ENCODE data around the gene PLA2G4A. TPM values are rescaled to one million over a fixed set of nuclear protein-coding genes. Genes with fewer than 3 reads are reported as not detected.
A peak's percentile ranks its signal among the peaks of the same experiment; 100 is the strongest.

Gene PLA2G4A
- total and polyA plus RNA-seq, 8 donors, result 1.5 to 5.7 (median 2.4) TPM

GRCh38 chr1:186900539-186901237 is 71.9 kb downstream of the PLA2G4A start:
- Histone ChIP-seq H3K36me3 (no peaks in the 10 kb centered on the region), H3K4me3 (no peak overlapping the region), H3K4me1 (no peaks in the 10 kb centered on the region), H3K9me3 (no peaks in the 10 kb centered on the region), H3K27ac (no peak overlapping the region), H3K27me3 (no peaks in the 10 kb centered on the region)
- WGBS, 2 donors, result 70 to 80% methylated on average over 5 of the region's 5 CpGs
- no peak for FAIRE-seq
- intact Hi-C loops (cut with DNase I), result no loop called here
- no peak for TF ChIP-seq CTCF (IDR thresholded peaks at IDR 0.05)
- DNase-seq, result no peak
- no peak for ATAC-seq

- Histone ChIP-seq H3K9me3 (no peaks in the 10 kb centered on the region), H3K36me3 (no peaks in the 10 kb centered on the region), H3K4me1 (no peaks in the 10 kb centered on the region), H3K27me3 (no peaks in the 10 kb centered on the region), H3K27ac (no peak overlapping the region), H3K4me3 (no peak overlapping the region)
- intact Hi-C loops (cut with DNase I), result no loop called here
- TF ChIP-seq CTCF (IDR thresholded peaks at IDR 0.05), result no peak
- ATAC-seq (no peak), FAIRE-seq (no peak), DNase-seq (no peak)
Measured at GRCh38 chr1:186901631-186902030, 72.9 kb downstream of the PLA2G4A start.

GRCh38 chr1:186903374-186904136 is 74.8 kb downstream of the PLA2G4A start:
- ATAC-seq, result no peak
- intact Hi-C loops (cut with DNase I), result no loop called here
- Histone ChIP-seq H3K4me1 (no peaks in the 10 kb centered on the region), H3K4me3 (no peak overlapping the region), H3K27ac (no peak overlapping the region), H3K9me3 (no peaks in the 10 kb centered on the region), H3K36me3 (no peaks in the 10 kb centered on the region), H3K27me3 (no peaks in the 10 kb centered on the region)
- FAIRE-seq, result no peak
- no peak for TF ChIP-seq CTCF (IDR thresholded peaks at IDR 0.05)
- DNase-seq, result no peak
- WGBS, 2 donors, result 71 to 72% methylated on average over 7 of the region's 7 CpGs

- no peak for TF ChIP-seq CTCF (IDR thresholded peaks at IDR 0.05)
- Histone ChIP-seq H3K9me3 (no peaks in the 10 kb centered on the region), H3K27ac (no peak overlapping the region), H3K4me1 (no peaks in the 10 kb centered on the region), H3K4me3 (no peak overlapping the region), H3K27me3 (no peaks in the 10 kb centered on the region), H3K36me3 (no peaks in the 10 kb centered on the region)
- FAIRE-seq, result no peak
- DNase-seq, result no peak
- peak in 1 of 4 donors; percentile 61 for ATAC-seq
- 37 to 48% methylated on average over 3 of the region's 3 CpGs for WGBS, 2 donors
- intact Hi-C loops (cut with DNase I), result no loop called here
Measured at GRCh38 chr1:186904361-186904760, 75.6 kb downstream of the PLA2G4A start.

GRCh38 chr1:186905561-186905960 is 76.8 kb downstream of the PLA2G4A start:
- intact Hi-C loops (cut with DNase I), result no loop called here
- Histone ChIP-seq H3K36me3 (no peaks in the 10 kb centered on the region), H3K4me1 (no peaks in the 10 kb centered on the region), H3K27me3 (no peaks in the 10 kb centered on the region), H3K4me3 (no peak overlapping the region), H3K27ac (no peak overlapping the region), H3K9me3 (no peaks in the 10 kb centered on the region)
- no peak for DNase-seq
- 25% methylated on average over 1 of the region's 1 CpG for WGBS, 2 donors
- no peak for TF ChIP-seq CTCF (IDR thresholded peaks at IDR 0.05)
- no peak for FAIRE-seq
- ATAC-seq, result no peak
